HFFc6 (cell line): ENCODE measurements around the gene DIS3L. TPM values are rescaled to one million over a fixed set of nuclear protein-coding genes. Genes with fewer than 3 reads are reported as not detected.

Source experiments
- DNase-seq: peaks from one replicate; pipeline ENCODE4 v3.0.0-alpha.2; 2018
- H3K27ac Mint-ChIP-seq: 2 replicates; pipeline ENCODE4 v1.8.0; 2020; ENCODE audit warnings: mild to moderate bottlenecking, mixed read lengths
- H3K27me3 Mint-ChIP-seq: 2 replicates; pipeline ENCODE4 v1.8.0; 2021; ENCODE audit warnings: mild to moderate bottlenecking, moderate library complexity, mixed read lengths; ENCODE audit not compliant: insufficient read depth
- H3K36me3 Mint-ChIP-seq: 2 replicates; pipeline ENCODE4 v1.8.0; 2021; ENCODE audit warnings: low read depth, mixed read lengths
- H3K4me1 Mint-ChIP-seq: 2 replicates; pipeline ENCODE4 v1.8.0; 2020; ENCODE audit warnings: low read depth, mixed read lengths
- H3K4me3 Mint-ChIP-seq: 2 replicates; pipeline ENCODE4 v1.8.0; 2020; ENCODE audit warnings: mild to moderate bottlenecking, moderate library complexity, mixed read lengths
- H3K9me3 Mint-ChIP-seq: 2 replicates; pipeline ENCODE4 v1.8.0; 2020; ENCODE audit warnings: mild to moderate bottlenecking, mixed read lengths
- total RNA-seq, 6 experiments: library from RNA; stranded (reverse); fragmentation: NEBNext Ultra II Directional; extraction: Animal tissue kit (Norgen Biotek cat#: 25700); gene quantifications; 2 replicates in 1 of 6; 3 replicates in 5 of 6; pipeline ENCODE4 v1.2.3, GENCODE V29; 2021
- TF ChIP-seq, protein P1 (sequence below): fragments of 200-600 bp; sonication (generic); IDR thresholded peaks from 2 replicates; pipeline ENCODE4 v1.5.0; 2021; ENCODE audit warnings: antibody characterized with exemption, mild to moderate bottlenecking

The DIS3L gene
- total RNA-seq, 6 experiments from 2014 or later, result 10.6 to 14.9 (median 13.5) TPM

DNA sequence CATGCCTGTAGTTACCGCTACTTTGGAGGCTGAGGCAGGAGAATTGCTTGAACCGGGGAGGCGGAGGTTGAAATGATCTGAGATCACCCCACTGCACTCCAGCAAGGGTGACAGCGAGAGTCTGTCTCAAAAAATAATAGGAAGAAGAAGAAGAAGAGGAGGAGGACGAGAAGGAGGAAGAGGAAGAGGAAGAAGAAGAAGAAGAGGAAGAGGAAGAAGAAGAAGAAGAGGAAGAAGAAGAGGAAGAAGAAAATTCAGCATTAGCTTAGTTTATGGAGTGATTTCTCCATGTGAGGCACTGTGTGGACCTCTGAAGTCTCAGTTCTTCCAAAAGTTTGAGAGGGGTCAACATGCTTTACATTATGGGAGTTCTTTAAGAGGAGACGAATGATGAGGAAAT is 22.4 kb upstream of the DIS3L start:
- Mint-ChIP-seq H3K27me3 (peaks cover 18% of the 10 kb centered on the region), H3K9me3 (no peaks in the 10 kb centered on the region), H3K4me3 (no peak overlapping the region), H3K27ac (no peak overlapping the region), H3K4me1 (peaks cover 11% of the 10 kb centered on the region), H3K36me3 (no peaks in the 10 kb centered on the region)
- TF ChIP-seq, protein P1, sequence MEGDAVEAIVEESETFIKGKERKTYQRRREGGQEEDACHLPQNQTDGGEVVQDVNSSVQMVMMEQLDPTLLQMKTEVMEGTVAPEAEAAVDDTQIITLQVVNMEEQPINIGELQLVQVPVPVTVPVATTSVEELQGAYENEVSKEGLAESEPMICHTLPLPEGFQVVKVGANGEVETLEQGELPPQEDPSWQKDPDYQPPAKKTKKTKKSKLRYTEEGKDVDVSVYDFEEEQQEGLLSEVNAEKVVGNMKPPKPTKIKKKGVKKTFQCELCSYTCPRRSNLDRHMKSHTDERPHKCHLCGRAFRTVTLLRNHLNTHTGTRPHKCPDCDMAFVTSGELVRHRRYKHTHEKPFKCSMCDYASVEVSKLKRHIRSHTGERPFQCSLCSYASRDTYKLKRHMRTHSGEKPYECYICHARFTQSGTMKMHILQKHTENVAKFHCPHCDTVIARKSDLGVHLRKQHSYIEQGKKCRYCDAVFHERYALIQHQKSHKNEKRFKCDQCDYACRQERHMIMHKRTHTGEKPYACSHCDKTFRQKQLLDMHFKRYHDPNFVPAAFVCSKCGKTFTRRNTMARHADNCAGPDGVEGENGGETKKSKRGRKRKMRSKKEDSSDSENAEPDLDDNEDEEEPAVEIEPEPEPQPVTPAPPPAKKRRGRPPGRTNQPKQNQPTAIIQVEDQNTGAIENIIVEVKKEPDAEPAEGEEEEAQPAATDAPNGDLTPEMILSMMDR, result no peak
- no peak for DNase-seq

DNA sequence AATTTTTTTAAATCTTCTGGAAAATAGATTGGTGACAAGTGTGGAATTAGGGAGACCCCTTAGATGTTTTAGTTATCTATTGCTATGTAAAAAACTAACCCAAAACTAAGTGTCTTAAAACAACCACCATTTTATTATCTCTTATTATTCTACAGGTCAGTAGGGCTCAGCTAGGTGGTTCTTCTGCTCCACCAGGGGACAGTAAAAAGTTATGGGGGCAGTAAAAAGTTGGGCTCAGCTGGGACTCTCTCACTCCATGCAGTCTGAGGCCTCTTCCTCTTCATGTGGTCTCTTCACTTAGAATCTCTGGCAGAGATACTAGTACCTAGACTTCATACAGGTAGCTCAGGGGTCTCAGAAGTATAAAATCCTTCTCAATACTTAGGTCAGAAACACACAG is 18.0 kb upstream of the DIS3L start:
- no peaks in the 10 kb centered on the region for H3K36me3 Mint-ChIP-seq

DNA sequence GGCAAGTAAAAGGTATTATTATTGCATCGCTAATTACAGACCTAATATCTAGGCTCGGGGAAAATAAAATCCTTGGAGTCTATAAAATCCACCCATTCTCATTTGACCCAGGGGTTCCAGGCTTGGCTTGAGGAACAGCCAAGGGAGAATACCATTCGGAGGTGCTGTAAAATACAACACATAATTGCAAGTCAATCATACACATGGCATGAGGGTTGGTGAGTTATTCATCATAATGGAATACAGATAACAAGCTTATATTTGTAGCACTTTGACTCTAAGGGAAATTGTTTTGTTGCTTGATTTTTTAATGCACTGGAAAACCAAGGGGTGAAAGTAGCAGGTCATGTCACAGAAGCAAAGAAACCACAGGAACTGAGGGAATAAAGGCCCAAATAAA is 16.8 kb upstream of the DIS3L start:
- TF ChIP-seq, protein P1, result no peak
- Mint-ChIP-seq H3K36me3 (no peaks in the 10 kb centered on the region), H3K4me1 (no peaks in the 10 kb centered on the region), H3K9me3 (no peaks in the 10 kb centered on the region), H3K4me3 (no peak overlapping the region), H3K27me3 (peaks cover 32% of the 10 kb centered on the region), H3K27ac (no peak overlapping the region)
- no peak for DNase-seq

More for the DNA sequence above, 18.0 kb upstream of the DIS3L start:
- peaks cover 28% of the 10 kb centered on the region for H3K27me3 Mint-ChIP-seq
- TF ChIP-seq, protein P1, result no peak
- no peak overlapping the region for H3K27ac Mint-ChIP-seq
- no peak for DNase-seq
- no peaks in the 10 kb centered on the region for H3K4me1 Mint-ChIP-seq
- H3K4me3 Mint-ChIP-seq, result no peak overlapping the region
- H3K9me3 Mint-ChIP-seq, result no peaks in the 10 kb centered on the region

DNA sequence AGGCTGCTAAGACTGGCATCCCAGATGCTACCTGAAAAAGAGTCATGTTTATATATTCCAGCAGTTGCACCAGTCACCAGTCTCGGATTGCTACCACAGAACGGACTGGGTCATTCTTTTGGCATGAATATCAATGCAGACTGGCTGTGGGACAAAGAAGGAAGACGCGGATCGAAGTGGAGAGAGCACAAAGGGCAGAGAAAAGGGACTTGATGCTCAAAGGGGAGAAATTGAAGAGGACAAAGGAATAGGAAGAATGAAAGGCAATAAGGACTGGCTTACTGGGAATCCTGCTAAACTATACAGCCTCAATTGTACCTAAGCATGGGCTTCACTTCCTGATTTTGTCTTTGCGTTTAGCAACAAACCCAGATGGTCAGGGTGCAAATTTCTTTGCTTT is 15.3 kb upstream of the DIS3L start:
- DNase-seq, result no peak
- peaks cover 31% of the 10 kb centered on the region for H3K27me3 Mint-ChIP-seq
- no peaks in the 10 kb centered on the region for H3K4me1 Mint-ChIP-seq
- no peaks in the 10 kb centered on the region for H3K36me3 Mint-ChIP-seq
- no peak overlapping the region for H3K4me3 Mint-ChIP-seq
- H3K27ac Mint-ChIP-seq, result no peak overlapping the region
- no peaks in the 10 kb centered on the region for H3K9me3 Mint-ChIP-seq
- TF ChIP-seq, protein P1, result no peak

DNA sequence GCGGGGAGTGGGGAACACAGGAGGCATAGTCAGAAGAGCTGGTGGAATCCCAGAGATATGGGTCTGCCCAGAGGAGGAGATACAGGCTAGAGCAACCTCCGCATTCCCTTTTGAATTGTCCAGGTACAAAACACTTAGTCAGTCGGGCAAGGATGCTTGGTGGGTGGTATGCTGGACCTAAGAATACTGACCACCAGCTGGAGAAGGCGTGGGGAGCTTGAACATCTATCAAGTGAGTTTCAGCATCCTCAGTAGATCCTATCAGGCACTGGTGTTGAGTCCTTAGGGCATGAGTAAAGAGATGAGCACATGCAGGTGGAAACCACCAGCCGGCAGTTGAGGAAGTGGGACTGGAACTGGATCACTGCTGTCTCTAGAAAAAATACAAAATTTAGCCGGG is 14.7 kb upstream of the DIS3L start:
- no peak overlapping the region for H3K4me3 Mint-ChIP-seq
- no peak overlapping the region for H3K27ac Mint-ChIP-seq
- no peaks in the 10 kb centered on the region for H3K36me3 Mint-ChIP-seq
- TF ChIP-seq, protein P1, result no peak
- no peaks in the 10 kb centered on the region for H3K9me3 Mint-ChIP-seq
- DNase-seq, result no peak
- no peaks in the 10 kb centered on the region for H3K4me1 Mint-ChIP-seq
- H3K27me3 Mint-ChIP-seq, result peaks cover 31% of the 10 kb centered on the region

DNA sequence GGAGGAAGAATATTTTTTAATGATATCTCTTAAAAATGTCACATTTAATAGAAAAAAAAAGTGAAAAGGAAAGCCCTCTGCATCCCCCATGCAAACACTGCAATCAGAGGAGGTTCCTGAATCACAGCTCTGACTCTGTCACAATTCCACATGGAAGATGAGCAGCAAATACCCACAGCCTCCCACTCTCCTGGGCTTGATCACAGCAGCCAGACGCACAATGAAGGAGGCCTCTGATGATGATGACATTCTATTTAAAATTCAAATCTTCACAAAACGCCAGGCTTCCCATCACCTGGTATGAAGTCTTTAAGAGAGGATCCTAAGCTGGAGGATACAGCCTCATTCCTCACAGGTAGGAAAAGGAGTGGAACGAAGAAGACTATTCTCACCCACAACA is 9.1 kb upstream of the DIS3L start:
- DNase-seq, result no peak
- H3K27ac Mint-ChIP-seq, result no peak overlapping the region
- H3K27me3 Mint-ChIP-seq, result peaks cover 24% of the 10 kb centered on the region
- no peak overlapping the region for H3K4me3 Mint-ChIP-seq
- no peaks in the 10 kb centered on the region for H3K36me3 Mint-ChIP-seq
- H3K9me3 Mint-ChIP-seq, result no peaks in the 10 kb centered on the region
- TF ChIP-seq, protein P1, result no peak
- peaks cover 8% of the 10 kb centered on the region for H3K4me1 Mint-ChIP-seq
